Esophagus squamous epithelium (tissue), 5 donors: ENCODE data around the gene ZSWIM8. TPM values are rescaled to one million over a fixed set of nuclear protein-coding genes. Genes with fewer than 3 reads are reported as not detected.

Experiments used
- DNase-seq: peaks from one replicate; lab custom pipeline; 2025; lab: John Stamatoyannopoulos, UW
- H3K27ac ChIP-seq, 4 donors: fragments of 200-600 bp; sonication (generic); one replicate each; pipeline ENCODE4 v1.5.1; 2016 to 2019; ENCODE audit warnings: mild to moderate bottlenecking in 1 of 4
- H3K27me3 ChIP-seq, 4 donors: fragments of 200-600 bp; sonication (generic); 1 replicate in 3 of 4; 2 replicates in 1 of 4; pipeline versions ENCODE4 v1.5.1 to v1.6.0; 2017 to 2021; ENCODE audit warnings: antibody characterized with exemption in 1 of 4
- H3K36me3 ChIP-seq, 3 donors: fragments of 200-600 bp; sonication (generic); one replicate each; pipeline ENCODE4 v1.5.1; 2016 to 2019
- H3K4me1 ChIP-seq, 3 donors: fragments of 200-600 bp; sonication (generic); one replicate each; pipeline ENCODE4 v1.5.1; 2017 to 2019
- H3K4me3 ChIP-seq, 4 donors: fragments of 200-600 bp; sonication (generic); 1 replicate in 3 of 4; 2 replicates in 1 of 4; pipeline ENCODE4 v1.5.1; 2016 to 2019; ENCODE audit warnings: mild to moderate bottlenecking in 2 of 4, moderate library complexity in 1 of 4
- H3K9me3 ChIP-seq, 3 donors: fragments of 200-600 bp; sonication (generic); one replicate each; pipeline ENCODE4 v1.5.1; 2016 to 2019
- POLR2A ChIP-seq, 4 donors: fragments of 450-650 bp; IDR thresholded peaks; one replicate each; pipeline ENCODE4 v1.6.1; 2017; ENCODE audit warnings: antibody characterized with exemption in 4 of 4, mild to moderate bottlenecking in 4 of 4, moderate library complexity in 3 of 4
- WGBS, 2 donors: methylation state at CpG; one replicate each; pipeline ENCODE4 v1.1.5; 2018; 5-methylcytosine and 5-hydroxymethylcytosine counted together
- intact Hi-C: fragments of 100-400 bp; cut with DNase I; formaldehyde crosslinking; loops from one replicate; pipeline ENCODE4 v1.15.0; 2022
- total RNA-seq, 4 donors: library from RNA; depleted of rRNA; stranded (reverse); fragments of >200 nt; gene quantifications; one replicate each; pipeline ENCODE4 v1.1.0, GENCODE V29; 2016
- TF ChIP-seq, protein P1 (sequence below), 6 experiments: fragments of 450-650 bp in 4 of 6; fragments of 200-600 bp in 2 of 6; sonication (generic) in 2 of 6; IDR thresholded peaks; one replicate each; pipeline ENCODE4 v1.5.1; 2016 to 2019; ENCODE audit warnings: antibody characterized with exemption in 6 of 6, mild to moderate bottlenecking in 4 of 6, moderate library complexity in 4 of 6
- donor health status: DM: yes; HTN: yes; CAD: no.

ZSWIM8 gene
- total RNA-seq, 4 donors from 2014 or later: 33.3 to 116 (median 83.9) TPM

DNA sequence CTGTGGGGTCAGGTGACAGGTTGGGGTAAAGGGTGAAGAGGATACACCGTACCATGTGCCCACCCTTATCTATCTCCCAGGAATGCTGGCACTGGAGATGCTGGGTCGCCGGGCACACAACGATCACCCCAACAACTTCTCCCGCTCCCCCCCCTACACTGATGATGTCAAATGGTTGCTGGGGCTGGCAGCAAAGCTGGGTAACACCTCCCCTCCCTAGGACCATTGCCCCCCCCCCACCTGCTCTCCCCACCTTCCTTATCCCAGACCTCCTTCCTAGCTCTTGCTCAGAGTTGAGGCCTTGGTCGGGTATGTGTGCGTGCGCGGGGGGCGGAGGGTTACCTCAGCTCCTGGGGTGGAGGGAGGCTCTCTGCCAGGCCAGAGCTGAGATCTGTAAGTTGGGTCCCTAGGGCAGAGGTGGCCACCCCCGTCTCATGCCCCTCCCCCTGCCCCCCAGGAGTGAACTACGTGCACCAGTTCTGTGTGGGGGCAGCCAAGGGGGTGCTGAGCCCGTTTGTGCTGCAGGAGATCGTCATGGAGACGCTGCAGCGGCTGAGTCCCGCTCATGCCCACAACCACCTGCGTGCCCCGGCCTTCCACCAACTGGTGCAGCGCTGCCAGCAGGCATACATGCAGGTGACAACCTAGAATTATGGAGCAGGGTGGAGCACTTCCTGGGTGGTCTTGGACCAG is 15.3 kb downstream of the ZSWIM8 start:
- Histone ChIP-seq H3K9me3 (no peaks in the 10 kb centered on the region), H3K27ac (no peak overlapping the region), H3K4me1 (peaks cover 0 to 30% (median 5%) of the 10 kb centered on the region in 3 donors), H3K36me3 (peaks cover 51 to 100% (median 81%) of the 10 kb centered on the region in 3 donors), H3K4me3 (no peak overlapping the region), H3K27me3 (no peaks in the 10 kb centered on the region)
- DNase-seq: no peak
- 78 to 87% methylated on average over 4 to 13 of the region's 20 CpGs for WGBS, 2 donors
- intact Hi-C loops: no loop called here
- TF ChIP-seq, protein P1, sequence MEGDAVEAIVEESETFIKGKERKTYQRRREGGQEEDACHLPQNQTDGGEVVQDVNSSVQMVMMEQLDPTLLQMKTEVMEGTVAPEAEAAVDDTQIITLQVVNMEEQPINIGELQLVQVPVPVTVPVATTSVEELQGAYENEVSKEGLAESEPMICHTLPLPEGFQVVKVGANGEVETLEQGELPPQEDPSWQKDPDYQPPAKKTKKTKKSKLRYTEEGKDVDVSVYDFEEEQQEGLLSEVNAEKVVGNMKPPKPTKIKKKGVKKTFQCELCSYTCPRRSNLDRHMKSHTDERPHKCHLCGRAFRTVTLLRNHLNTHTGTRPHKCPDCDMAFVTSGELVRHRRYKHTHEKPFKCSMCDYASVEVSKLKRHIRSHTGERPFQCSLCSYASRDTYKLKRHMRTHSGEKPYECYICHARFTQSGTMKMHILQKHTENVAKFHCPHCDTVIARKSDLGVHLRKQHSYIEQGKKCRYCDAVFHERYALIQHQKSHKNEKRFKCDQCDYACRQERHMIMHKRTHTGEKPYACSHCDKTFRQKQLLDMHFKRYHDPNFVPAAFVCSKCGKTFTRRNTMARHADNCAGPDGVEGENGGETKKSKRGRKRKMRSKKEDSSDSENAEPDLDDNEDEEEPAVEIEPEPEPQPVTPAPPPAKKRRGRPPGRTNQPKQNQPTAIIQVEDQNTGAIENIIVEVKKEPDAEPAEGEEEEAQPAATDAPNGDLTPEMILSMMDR (IDR thresholded peaks at IDR 0.05): no peak
- TF ChIP-seq POLR2A (IDR thresholded peaks at IDR 0.05): no peak

DNA sequence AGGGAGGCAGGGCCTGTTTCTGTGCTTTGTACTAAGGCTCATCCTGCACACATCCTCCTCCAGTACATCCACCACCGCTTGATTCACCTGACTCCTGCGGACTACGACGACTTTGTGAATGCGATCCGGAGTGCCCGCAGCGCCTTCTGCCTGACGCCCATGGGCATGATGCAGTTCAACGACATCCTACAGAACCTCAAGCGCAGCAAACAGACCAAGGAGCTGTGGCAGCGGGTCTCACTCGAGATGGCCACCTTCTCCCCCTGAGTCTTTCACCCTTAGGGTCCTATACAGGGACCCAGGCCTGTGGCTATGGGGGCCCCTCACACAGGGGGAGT is 15.8 kb downstream of the ZSWIM8 start:
- intact Hi-C loops: no loop called here
- 90 to 94% methylated on average over 9 to 12 of the region's 13 CpGs for WGBS, 2 donors
- no peaks in the 10 kb centered on the region for H3K27me3 ChIP-seq
- peaks cover 57 to 100% (median 78%) of the 10 kb centered on the region in 3 donors for H3K36me3 ChIP-seq
- peaks cover 0 to 31% (median 5%) of the 10 kb centered on the region in 3 donors for H3K4me1 ChIP-seq
- no peak overlapping the region for H3K4me3 ChIP-seq
- peak overlapping the region in 1 of 4 donors; percentile 66 for H3K27ac ChIP-seq
- no peaks in the 10 kb centered on the region for H3K9me3 ChIP-seq
- no peak for DNase-seq
- TF ChIP-seq POLR2A (IDR thresholded peaks at IDR 0.05): no peak
- TF ChIP-seq, protein P1 (IDR thresholded peaks at IDR 0.05): no peak

- Histone ChIP-seq H3K4me3 (no peak overlapping the region), H3K27ac (peak overlapping the region; percentile 38 to 79 (median 66)), H3K36me3 (peaks cover 57 to 100% (median 65%) of the 10 kb centered on the region in 3 donors), H3K9me3 (no peaks in the 10 kb centered on the region), H3K4me1 (peaks cover 4 to 43% (median 5%) of the 10 kb centered on the region in 3 donors), H3K27me3 (no peaks in the 10 kb centered on the region)
- WGBS, 2 donors: 75 to 82% methylated on average over 4 to 7 of the region's 11 CpGs
- intact Hi-C loops: no loop called here
- DNase-seq: no peak
- no peak for TF ChIP-seq POLR2A (IDR thresholded peaks at IDR 0.05)
- TF ChIP-seq, protein P1 (IDR thresholded peaks at IDR 0.05): no peak
These were observed 17.0 kb downstream of the ZSWIM8 start for GRCh38 chr10:73802276-73802991.

- Histone ChIP-seq H3K4me1 (peaks cover 4 to 54% (median 5%) of the 10 kb centered on the region in 3 donors), H3K4me3 (no peak overlapping the region), H3K36me3 (peaks cover 58 to 99% (median 62%) of the 10 kb centered on the region in 3 donors), H3K27ac (peak overlapping the region; percentile 16 to 79 (median 65)), H3K9me3 (no peaks in the 10 kb centered on the region), H3K27me3 (no peaks in the 10 kb centered on the region)
- no peak for DNase-seq
- intact Hi-C loops: no loop called here
- TF ChIP-seq, protein P1 (IDR thresholded peaks at IDR 0.05): no peak
- TF ChIP-seq POLR2A (IDR thresholded peaks at IDR 0.05): no peak
These were observed 18.4 kb downstream of the ZSWIM8 start for GRCh38 chr10:73803680-73804286.
